ENCODE data around the gene DLGAP4.

GRCh38 chr20:36424314-36424713, 118.2 kb downstream of the DLGAP4 start:
- TF ChIP-seq ZFP3 (CRISPR knock-in tag; IDR thresholded peaks at IDR 0.05) (no peak), CREB5 (CRISPR knock-in tag; IDR thresholded peaks at IDR 0.05; ENCODE audit: low read depth) (no peak), SNAI2 (CRISPR knock-in tag; IDR thresholded peaks at IDR 0.05) (no peak), ZFP30 (CRISPR knock-in tag; IDR thresholded peaks at IDR 0.05) (no peak), PATZ1 (CRISPR knock-in tag; IDR thresholded peaks at IDR 0.05; ENCODE audit: borderline replicate concordance) (no peak), BACH2 (CRISPR knock-in tag; IDR thresholded peaks at IDR 0.05; ENCODE audit: borderline replicate concordance) (no peak), TSHZ2 (CRISPR knock-in tag; IDR thresholded peaks at IDR 0.05) (no peak), CSDC2 (CRISPR knock-in tag; IDR thresholded peaks at IDR 0.05) (no peak)

All from SK-N-SH treated with all-trans-retinoic acid at 6 μM for 48 hours (cell line).